Measurements from ENCODE around the gene PITPNB.

The PITPNB gene

GRCh38 chr22:27903805-27904473 lies 15.1 kb downstream of the PITPNB start:
- Histone ChIP-seq H4K20me1 (ENCODE audit: insufficient read depth, low read length) (no peaks in the 10 kb centered on the region), H3K9me2 (ENCODE audit: low read depth, low read length) (no peaks in the 10 kb centered on the region), H3K27ac (ENCODE audit: low read depth, low read length, poor library complexity, severe bottlenecking) (no peak overlapping the region), H3K4me3 (ENCODE audit: low read depth, low read length, poor library complexity, severe bottlenecking) (no peak overlapping the region), H3K9me3 (ENCODE audit: low read length) (no peaks in the 10 kb centered on the region), H2AFZ (ENCODE audit: low read length) (no peak overlapping the region), H3K4me1 (ENCODE audit: insufficient read depth, low read length, severe bottlenecking) (no peaks in the 10 kb centered on the region), H3K36me3 (ENCODE audit: insufficient read depth, low read length) (peaks cover 85% of the 10 kb centered on the region), H3K27me3 (ENCODE audit: insufficient read depth, low read length) (no peaks in the 10 kb centered on the region), H3K79me2 (ENCODE audit: insufficient read depth, low read length) (peaks cover 19% of the 10 kb centered on the region; the same call in 1 of the 2 replicates), H3K4me2 (ENCODE audit: low read length) (no peak overlapping the region), H3K9ac (ENCODE audit: low read length) (no peak overlapping the region), H3F3A (ENCODE audit: insufficient read depth, low read length) (no peaks in the 10 kb centered on the region; the same call in 1 of the 2 replicates)
- TF ChIP-seq EZH2 (IDR thresholded peaks at IDR 0.05; ENCODE audit: borderline replicate concordance, low read length) (no peak), CTCF (IDR thresholded peaks at IDR 0.05; ENCODE audit: low read length) (no peak)

GRCh38 chr22:27900153-27900552 lies 18.9 kb downstream of the PITPNB start:
- H3K4me1 ChIP-seq (ENCODE audit: insufficient read depth, low read length, severe bottlenecking): no peaks in the 10 kb centered on the region

GRCh38 chr22:27896245-27896644 lies 22.8 kb downstream of the PITPNB start:
- no peak overlapping the region for H2AFZ ChIP-seq (ENCODE audit: low read length)
- TF ChIP-seq EZH2 (IDR thresholded peaks at IDR 0.05; ENCODE audit: borderline replicate concordance, low read length) (no peak), CTCF (IDR thresholded peaks at IDR 0.05; ENCODE audit: low read length) (no peak)
- H3K4me1 ChIP-seq (ENCODE audit: insufficient read depth, low read length, severe bottlenecking): no peaks in the 10 kb centered on the region
- H3K36me3 ChIP-seq (ENCODE audit: insufficient read depth, low read length): peaks cover 88% of the 10 kb centered on the region
- H3K9ac ChIP-seq (ENCODE audit: low read length): no peak overlapping the region
- no peaks in the 10 kb centered on the region for H4K20me1 ChIP-seq (ENCODE audit: insufficient read depth, low read length)
- H3K4me2 ChIP-seq (ENCODE audit: low read length): no peak overlapping the region
- H3K9me2 ChIP-seq (ENCODE audit: low read depth, low read length): no peaks in the 10 kb centered on the region
- no peaks in the 10 kb centered on the region for H3F3A ChIP-seq (ENCODE audit: insufficient read depth, low read length)
- H3K27me3 ChIP-seq (ENCODE audit: insufficient read depth, low read length): no peaks in the 10 kb centered on the region
- no peak overlapping the region for H3K4me3 ChIP-seq (ENCODE audit: low read depth, low read length, poor library complexity, severe bottlenecking)
- no peaks in the 10 kb centered on the region for H3K9me3 ChIP-seq (ENCODE audit: low read length)
- no peak overlapping the region for H3K27ac ChIP-seq (ENCODE audit: low read depth, low read length, poor library complexity, severe bottlenecking)
- no peaks in the 10 kb centered on the region for H3K79me2 ChIP-seq (ENCODE audit: insufficient read depth, low read length)

More at GRCh38 chr22:27900153-27900552, 18.9 kb downstream of the PITPNB start:
- Histone ChIP-seq H3K9me2 (ENCODE audit: low read depth, low read length) (no peaks in the 10 kb centered on the region), H2AFZ (ENCODE audit: low read length) (no peak overlapping the region), H3K27me3 (ENCODE audit: insufficient read depth, low read length) (no peaks in the 10 kb centered on the region), H3K4me2 (ENCODE audit: low read length) (no peak overlapping the region), H3F3A (ENCODE audit: insufficient read depth, low read length) (no peaks in the 10 kb centered on the region; the same call in 1 of the 2 replicates), H3K79me2 (ENCODE audit: insufficient read depth, low read length) (0 out of 2 replicates have a peak, but pooled peaks cover 10% of the 10 kb centered on the region), H3K36me3 (ENCODE audit: insufficient read depth, low read length) (peaks cover 84% of the 10 kb centered on the region), H3K9ac (ENCODE audit: low read length) (no peak overlapping the region), H3K4me3 (ENCODE audit: low read depth, low read length, poor library complexity, severe bottlenecking) (no peak overlapping the region), H3K27ac (ENCODE audit: low read depth, low read length, poor library complexity, severe bottlenecking) (no peak overlapping the region), H3K9me3 (ENCODE audit: low read length) (no peaks in the 10 kb centered on the region), H4K20me1 (ENCODE audit: insufficient read depth, low read length) (no peaks in the 10 kb centered on the region)
- TF ChIP-seq CTCF (IDR thresholded peaks at IDR 0.05; ENCODE audit: low read length) (no peak), EZH2 (IDR thresholded peaks at IDR 0.05; ENCODE audit: borderline replicate concordance, low read length) (no peak)
